Stimulated activated CD8-positive, alpha-beta memory T cell treated with anti-CD3 and anti-CD28 coated beads, Interleukin-7, amount 100 ng/mL, for 48 hours (primary cell): ENCODE results near the gene CMIP.

Experiments used
- DNase-seq, 2 donors: peaks; one replicate each; pipeline ENCODE4 v3.0.0-alpha.2; 2020; ENCODE audit warnings: low read depth in 1 of 2; ENCODE audit errors: extremely low read depth in 1 of 2

The CMIP gene

GRCh38 chr16:81614171-81614570 lies 169.6 kb downstream of the CMIP start:
- no peak for DNase-seq

DNA sequence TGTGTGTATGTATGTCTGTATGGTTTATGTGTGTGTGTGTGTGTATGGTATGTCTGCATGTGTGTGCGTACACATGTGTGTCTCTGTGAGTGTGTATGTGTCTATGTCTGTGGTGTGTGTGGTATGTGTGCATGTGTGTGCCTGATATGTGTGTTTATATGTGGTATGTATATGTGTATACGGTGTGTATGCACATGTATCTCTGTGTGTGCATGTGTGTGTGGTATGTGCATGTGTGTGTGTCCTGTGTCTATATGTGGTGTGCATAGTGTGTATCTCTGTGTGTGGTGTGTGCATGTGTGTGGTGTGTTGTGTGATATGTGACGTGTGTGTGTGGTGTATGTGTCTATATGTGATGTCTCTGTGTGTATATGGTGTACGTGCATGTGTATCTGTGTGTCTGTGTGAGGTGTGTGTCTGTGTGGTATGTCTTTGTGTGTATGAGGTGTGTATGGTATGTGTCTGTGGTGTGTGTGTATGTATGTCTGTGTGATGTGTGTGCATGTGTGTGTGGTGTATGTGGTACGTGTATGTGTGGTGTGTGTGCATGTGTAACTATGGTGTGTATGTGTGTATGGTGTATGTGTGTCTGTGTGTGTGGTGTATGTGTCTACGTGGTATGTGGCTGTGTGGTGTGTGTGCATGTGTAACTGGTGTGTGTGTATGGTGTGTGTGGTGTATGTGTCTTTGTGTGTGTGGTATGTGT lies 170.2 kb downstream of the CMIP start:
- no peak for DNase-seq

- no peak for DNase-seq
Measured at GRCh38 chr16:81615411-81615810, 170.8 kb downstream of the CMIP start.

DNA sequence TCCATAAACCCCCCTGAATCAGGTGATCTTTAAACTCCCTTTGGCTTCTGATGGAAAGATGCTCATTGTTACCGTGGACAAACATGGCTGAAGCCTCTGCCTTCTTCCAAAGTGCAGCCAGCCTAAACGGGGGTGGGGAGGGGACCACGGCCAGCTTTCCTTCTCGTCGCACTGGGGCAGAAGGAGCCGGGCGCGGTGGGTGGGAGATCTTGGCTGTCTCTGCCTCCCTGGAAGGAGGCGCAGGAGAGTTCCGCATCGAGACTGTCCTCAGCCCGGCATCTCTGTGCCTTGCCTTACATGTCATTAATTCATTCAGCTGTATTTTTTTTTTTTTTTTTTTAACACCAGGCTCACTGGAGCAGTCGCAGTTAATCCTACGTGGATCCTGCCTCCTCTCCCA lies 171.2 kb downstream of the CMIP start:
- no peak for DNase-seq

GRCh38 chr16:81616321-81617020 lies 171.9 kb downstream of the CMIP start:
- peak; percentile 49 to 83 for DNase-seq

- no peak for DNase-seq
Measured at GRCh38 chr16:81617021-81617346, 172.4 kb downstream of the CMIP start.

DNA sequence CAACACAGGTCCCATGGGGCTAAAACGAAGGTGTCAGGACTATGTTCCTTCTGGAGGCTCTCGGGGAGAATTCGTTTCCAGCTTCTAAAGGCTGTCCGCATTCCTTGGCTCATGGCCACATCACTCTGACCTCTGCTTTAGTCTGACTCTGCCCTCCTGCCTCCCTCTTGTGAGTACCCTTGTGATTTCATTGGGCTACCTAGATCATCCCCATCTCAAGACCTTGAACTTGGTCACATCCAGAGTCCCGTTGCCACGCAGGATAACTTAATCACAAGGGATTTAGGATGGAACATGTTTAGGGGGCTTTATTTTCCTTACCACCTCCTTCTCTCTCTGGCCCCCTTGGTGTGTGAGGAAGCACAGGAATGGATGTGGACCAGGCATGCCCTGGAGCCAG lies 173.6 kb downstream of the CMIP start:
- DNase-seq = no peak

DNA sequence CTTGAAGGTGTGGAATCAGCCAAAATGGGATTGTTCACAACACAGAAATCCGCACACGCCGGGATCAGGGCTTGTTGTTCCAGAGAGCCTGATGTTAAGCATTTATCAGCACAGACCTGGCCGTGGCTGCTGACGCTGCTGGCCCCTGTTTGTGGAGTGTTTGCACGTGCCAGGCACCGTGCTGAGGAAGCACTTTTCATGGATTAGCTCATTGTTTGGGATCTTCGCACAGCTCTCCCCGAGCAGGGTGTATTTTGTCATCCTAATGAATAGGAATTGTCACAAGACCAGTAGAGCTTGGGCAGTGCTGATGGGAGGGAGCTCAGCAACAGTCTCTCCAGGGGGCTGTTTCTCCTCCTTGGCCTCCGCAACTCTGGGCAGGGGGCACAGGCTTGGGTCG lies 174.1 kb downstream of the CMIP start:
- DNase-seq = no peak

- DNase-seq = no peak
Measured at GRCh38 chr16:81620029-81620428, 175.4 kb downstream of the CMIP start.

DNA sequence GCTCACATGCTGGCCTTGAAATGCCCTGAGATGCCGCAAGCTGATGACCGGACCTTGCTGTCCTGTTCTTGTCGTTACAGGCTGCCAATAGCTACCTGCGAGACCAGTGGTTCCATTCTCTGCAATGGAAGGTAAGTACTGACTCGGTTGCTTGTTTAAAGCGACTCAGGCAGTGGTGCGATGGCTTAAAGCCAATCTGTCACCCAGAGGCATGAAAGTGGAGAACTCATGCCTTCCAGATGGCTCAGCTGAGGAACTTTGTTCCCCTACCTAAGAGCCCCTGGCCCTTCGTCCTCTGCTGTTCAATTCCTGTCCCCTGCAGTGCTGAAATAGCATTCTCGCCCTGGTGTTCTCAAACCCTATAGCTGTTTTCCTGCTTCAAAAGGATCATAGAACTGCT lies 176.2 kb downstream of the CMIP start:
- no peak for DNase-seq

DNA sequence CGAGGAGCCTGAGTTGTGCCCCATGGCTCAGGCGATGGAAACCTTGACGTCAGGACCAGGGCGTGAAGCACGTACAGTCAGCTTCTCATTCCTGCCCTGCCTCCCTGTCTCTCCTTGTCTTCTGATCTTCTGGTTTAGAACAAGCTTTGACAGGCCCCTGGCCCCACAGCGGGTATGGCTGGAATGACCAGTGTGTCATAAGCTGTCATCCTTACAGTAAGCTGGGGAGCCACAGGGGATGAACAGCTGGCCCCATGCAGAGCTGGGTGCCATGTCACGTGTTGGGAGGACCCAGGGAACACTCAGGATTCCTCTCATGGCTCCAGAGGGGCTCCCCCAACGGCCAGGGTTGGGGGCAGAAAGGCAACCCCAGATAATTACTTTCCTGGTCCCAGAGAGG lies 176.9 kb downstream of the CMIP start:
- DNase-seq = no peak

DNA sequence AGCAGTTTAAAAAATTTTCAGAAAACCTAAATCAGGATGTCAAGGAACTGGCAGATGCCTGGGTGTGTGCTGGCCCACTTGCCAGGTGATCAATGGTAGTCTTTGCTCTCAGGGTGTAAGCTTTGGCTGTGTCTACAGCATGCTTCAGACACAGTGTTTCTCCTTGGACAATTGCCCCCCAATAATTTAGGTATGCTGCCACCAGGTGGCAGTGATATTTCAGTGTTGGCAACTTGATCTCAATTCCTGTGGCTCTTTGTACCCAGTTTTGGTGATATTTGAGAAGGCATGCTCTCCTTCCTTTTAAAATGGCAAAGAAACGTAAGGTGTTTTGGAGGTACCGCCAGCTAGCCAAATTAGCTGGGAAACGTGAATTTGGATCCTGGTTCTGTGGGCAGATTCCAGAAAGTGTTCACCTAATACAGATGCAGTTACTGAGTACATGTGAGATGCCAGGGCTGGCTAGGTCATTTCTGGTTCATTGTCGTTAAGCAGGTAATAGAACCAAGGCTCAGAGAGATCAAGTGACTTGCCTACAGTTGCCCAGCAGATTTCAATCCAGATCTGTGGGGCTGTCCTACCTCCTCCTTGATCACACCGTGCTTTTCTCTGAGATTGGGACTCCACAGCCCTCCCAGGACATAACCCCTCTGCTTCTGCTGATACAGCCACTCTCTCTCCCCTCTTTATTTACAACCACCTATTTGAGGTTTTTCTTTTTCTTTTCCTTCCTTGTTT lies 178.9 kb downstream of the CMIP start:
- peak in 1 of 2 donors; percentile 15 for DNase-seq

DNA sequence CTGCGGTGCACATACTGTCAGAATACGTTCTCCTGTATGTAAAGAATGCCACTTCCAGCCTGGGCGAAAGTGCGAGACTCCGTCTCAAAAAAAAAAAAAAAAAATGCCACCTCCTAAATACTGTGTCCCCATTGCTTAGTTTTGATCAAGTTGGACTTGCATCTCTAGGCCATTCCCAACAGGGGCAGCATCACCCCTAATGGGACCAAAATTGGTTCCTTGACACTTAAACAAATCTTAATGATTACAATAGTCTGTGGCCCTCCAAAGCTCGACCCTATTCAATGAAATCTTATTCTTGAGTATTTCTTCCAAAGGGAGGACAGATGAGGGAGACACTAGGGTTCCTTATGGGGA lies 179.8 kb downstream of the CMIP start:
- no peak for DNase-seq

GRCh38 chr16:81624760-81625543 lies 180.3 kb downstream of the CMIP start:
- no peak for DNase-seq

DNA sequence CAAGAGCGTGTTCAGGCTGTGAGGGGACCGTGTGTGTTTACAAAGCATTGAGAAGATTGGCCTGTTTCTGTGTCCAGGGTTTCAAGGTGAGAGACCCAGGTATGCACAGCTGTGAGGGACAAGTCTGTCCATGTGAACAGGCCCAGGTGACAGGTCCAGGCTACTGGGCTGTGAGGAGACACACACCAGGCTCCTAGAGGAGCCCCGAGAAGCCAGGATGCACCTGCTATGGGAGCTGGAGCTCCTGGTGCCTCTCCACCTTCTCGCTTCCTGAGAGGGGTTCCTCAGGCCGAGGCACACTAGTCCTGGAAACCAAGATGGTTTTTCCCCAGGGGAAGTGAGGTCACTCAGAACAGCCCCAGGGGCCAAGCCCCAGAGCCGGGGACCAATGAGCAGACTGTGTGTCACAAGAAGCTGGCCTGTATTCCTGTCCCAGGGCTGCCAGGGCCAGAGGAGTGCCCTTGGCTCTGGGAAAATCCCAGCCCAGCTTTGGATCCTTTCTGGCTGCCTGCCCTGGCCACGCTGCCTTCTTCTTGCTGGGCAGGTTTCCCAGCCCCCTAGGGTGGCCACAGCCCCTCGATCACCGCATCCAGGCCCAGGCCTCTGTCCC lies 181.0 kb downstream of the CMIP start:
- no peak for DNase-seq

- DNase-seq = peak; percentile 11 to 45
Measured at GRCh38 chr16:81626181-81626674, 181.6 kb downstream of the CMIP start.

- no peak for DNase-seq
Measured at GRCh38 chr16:81627024-81627423, 182.4 kb downstream of the CMIP start.

DNA sequence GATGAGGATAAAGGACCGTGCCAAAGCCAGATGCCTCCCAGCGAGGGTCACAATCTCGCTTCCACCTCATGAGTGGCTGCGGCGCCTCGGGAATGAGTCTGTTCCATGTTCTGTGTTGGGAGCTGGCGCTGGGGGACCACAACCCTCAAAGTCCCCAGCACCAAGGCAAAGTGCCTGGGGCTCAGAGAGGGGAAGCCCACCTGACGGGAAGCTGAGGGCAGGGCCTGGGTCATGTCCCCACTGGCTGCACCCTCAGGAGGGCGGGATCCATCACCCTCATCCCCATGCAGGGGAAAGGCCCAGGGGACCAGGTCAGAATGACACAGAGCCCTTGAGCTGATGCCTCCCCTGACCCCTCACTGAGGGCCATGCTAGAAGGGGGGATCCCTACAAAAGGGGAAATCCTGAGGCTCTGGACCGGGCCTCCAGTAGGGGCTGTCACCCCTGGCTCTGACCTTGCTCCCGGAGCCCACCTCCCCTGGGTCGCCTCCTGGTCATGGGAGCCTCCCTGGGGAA lies 183.2 kb downstream of the CMIP start:
- no peak for DNase-seq

DNA sequence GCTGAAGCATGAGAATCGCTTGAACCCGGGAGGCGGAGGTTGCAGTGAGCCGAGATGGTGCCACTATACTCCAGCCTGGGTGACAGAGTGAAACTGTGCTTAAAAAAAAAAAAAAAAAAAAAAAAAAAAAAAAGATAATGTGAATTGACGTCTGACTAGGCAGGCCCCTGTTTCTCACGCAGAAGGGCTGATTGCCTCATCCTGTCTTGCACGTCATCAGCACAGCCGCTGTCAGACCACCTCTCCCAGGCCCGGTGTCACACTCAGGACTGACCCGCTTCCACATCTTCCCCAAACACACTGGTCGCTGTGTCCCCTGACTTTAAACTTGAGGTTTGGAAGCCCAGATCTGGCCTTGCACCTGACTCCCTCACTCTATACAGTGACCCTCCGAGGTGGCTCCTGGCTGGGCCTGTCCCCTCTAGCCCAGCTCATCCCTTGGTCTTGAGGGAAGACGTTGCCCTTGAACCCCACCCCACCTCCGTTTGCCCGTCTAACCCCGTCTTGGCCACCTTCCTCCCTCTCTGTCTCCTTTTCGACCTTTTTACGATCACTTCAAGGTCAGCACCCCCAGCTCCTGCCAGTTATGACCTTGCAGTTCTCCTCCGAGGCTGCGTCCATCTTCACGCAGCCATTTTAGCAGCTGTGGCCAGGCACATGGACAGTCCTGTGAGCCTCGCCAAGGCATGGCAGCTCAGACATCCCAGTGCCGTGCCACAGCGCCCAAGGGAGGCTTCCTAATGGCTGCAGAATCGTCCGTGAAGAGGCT lies 184.6 kb downstream of the CMIP start:
- DNase-seq = no peak
